ENCODE results near the gene BCAS3.

BCAS3 gene

GRCh38 chr17:61070649-61071048 is 393.0 kb downstream of the BCAS3 start:
- no peak for DNase-seq (ENCODE audit: low spot score)

DNA sequence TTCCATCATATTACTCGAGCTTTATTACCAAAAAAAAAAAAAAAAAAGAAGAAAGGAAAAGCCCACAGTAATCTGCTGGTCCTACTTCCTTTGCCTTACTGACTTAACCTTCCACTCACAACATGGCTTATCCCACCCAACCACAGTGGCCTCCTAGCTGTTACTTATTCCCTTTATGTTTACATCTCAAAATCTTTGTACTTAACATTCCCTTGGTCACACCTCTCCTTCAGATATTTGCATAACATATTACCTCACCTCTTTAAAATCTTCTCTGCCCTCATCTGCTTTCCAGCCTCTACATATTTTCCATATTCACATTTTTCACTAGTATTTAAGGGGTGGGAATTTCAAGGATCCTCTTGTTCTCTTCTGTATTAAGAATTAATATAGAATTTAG is 395.0 kb downstream of the BCAS3 start:
- DNase-seq (ENCODE audit: low spot score): no peak

GRCh38 chr17:61073131-61073530 is 395.5 kb downstream of the BCAS3 start:
- no peak for DNase-seq (ENCODE audit: low spot score)

DNA sequence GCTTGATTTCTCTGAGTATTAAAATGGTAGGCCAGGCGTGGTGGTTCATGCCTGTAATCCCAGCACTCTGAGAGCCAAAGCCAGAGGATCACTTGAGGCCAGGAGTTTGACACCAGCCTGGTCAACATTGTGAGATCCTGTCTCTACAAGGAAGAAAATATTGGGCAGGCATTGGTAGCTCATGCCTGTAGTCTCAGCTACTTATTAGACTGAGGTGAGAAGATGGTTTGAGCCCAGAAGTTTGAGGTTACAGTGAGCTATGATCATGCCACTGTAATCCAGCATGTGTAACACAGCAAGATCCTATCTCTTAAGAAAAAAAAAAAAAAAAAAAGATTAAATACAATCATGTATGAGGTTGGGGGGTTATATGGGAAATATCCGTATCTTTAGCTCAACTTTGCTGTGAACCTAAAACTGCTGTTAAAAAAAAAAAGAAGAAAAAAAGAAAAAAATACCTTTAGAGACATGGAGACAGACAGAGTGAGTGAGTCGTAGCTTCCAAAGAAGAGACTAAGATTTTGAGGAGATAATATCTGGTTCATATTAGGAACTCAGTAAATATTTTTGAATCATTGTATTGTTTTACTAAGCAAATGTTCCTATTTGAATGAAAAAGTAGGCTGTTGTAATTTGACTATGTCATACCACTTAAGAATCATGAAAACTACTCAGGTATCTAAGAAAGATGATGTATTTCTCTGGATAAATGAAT is 396.3 kb downstream of the BCAS3 start:
- DNase-seq (ENCODE audit: low spot score): no peak

DNA sequence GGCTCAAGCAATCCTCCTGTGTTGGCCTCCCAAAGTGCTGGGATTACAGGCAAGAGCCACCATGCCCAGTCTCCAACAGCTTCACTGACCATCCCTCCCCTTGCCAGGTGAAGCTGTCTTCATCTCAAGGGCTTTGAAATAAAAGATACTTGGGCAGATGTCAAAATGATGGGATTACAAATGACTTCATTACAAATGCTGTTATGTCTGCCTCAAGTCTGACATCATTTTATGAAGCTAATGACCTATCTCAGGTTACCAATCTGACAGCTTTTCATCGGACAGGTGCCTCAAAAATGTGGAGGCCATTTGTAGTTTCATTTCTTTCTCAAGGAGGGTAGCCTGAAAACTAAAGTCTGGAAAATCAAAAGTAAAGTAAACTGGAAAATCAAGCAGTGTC is 398.3 kb downstream of the BCAS3 start:
- no peak for DNase-seq (ENCODE audit: low spot score)

- no peak for DNase-seq (ENCODE audit: low spot score)
Measured at GRCh38 chr17:61076621-61077031, 399.0 kb downstream of the BCAS3 start.

DNA sequence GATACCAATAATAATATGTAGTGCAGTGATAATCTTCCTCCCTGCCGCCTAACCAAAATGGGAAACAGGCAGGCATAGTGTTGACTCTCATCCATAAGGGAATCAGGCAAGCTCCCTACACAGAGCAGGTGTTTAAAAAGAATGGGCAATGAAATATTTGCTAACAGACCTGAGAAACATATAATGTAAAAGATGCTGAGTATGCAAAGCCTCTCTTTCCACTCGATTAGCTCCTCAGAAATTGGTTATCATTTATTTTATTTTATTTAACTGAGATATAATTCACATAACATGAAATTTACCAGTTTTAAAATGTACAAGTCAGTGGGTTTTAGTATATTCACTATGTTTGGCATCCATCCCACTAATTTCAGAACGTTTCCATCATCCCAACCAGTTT is 404.3 kb downstream of the BCAS3 start:
- DNase-seq (ENCODE audit: low spot score): no peak

- no peak for DNase-seq (ENCODE audit: low spot score)
Measured at GRCh38 chr17:61084260-61084659, 406.6 kb downstream of the BCAS3 start.

- no peak for DNase-seq (ENCODE audit: low spot score)
Measured at GRCh38 chr17:61087024-61087423, 409.4 kb downstream of the BCAS3 start.

GRCh38 chr17:61088556-61088955 is 410.9 kb downstream of the BCAS3 start:
- no peak for DNase-seq (ENCODE audit: low spot score)

DNA sequence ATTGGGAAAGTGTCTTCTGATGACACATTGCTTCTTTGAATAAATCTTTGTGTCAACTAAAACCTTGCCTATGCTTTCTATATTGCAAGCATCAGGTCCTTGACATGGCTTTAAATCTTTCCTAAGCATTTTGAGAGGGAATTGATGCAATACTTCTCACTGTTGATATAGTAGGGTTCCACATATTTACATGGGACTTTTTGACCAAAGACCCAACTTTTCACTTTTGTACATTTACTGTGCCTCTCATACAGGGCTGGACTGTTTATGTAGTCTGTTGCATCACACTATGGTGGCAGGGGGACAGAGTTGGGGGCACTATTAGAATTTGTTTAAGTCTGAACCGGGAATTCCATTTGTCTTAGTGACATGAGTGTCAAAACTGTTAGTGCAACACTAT is 413.4 kb downstream of the BCAS3 start:
- no peak for DNase-seq (ENCODE audit: low spot score)

- no peak for DNase-seq (ENCODE audit: low spot score)
Measured at GRCh38 chr17:61097781-61098180, 420.1 kb downstream of the BCAS3 start.

DNA sequence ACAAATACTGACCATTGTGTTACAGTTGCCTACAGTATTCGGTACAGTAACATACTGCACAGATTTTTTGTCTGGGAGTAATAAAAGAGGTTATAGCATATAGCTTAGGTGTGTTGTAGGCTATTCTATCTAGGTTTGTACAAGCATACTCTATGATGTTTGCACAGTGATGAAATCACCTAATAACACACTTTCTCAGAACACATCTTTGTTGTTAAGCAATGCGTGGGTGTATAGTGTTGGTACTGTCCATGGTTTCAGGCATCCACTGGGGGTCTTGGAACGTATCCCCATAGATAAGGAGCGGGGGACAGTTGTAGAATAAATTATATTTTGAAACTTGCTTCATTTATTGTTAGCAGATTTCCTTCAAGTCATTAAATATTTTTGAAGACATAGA is 428.7 kb downstream of the BCAS3 start:
- DNase-seq (ENCODE audit: low spot score): no peak

DNA sequence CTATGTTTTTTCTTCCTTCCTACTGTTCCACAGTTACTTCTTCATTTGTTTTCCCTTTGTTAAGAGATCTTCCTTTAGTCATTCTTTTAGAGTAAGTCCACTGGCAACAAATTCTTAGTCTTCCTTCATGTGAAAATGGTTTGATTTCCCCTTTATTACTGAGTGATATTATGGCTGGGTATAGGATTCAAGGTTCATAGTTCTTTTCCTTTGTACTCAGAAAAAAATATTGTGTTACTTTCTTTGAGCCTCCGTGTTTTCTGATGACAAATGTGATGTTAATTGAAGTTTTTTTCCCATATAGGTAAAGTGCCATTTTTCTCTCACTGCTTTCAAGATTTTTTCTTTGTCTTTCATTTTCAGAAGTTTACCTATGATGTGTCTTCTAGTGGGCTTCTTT is 438.9 kb downstream of the BCAS3 start:
- no peak for DNase-seq (ENCODE audit: low spot score)

DNA sequence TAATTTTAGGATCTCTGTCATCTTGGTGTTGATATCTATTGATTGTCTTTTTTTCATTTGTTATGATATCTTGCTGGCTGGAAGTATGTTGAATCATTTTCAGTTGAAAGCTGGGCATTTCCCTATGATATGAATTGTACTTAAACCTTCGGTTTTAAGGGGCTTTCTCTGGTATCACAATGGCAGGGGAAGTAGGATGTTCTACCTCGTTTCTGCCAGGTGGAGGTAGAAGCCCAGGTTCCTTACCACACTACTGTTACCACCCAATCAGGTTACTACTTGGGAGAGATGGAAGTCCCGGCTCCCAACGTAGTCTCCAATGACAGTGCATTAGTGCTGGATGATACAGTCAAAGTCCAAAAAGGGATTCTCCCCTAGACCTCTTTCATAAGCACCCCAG is 440.3 kb downstream of the BCAS3 start:
- DNase-seq (ENCODE audit: low spot score): no peak

DNA sequence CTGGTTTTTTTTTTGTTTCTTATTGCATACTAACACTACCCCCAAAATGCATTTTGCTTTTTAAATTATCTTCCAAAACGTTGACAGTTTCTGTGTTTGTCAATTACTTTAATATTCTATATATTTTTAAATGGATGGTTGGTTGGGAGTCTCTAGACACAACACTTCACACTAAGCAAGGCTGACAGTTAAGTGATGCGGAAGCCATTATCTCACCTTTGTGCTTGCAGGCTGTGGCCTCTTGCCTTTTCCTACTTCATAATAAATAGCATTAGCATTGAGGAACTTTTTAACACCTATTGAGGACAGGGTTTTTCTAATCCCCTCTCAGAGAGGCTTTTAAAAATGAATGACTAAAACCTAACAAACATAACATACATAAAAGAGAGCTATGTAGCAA is 441.2 kb downstream of the BCAS3 start:
- no peak for DNase-seq (ENCODE audit: low spot score)

DNA sequence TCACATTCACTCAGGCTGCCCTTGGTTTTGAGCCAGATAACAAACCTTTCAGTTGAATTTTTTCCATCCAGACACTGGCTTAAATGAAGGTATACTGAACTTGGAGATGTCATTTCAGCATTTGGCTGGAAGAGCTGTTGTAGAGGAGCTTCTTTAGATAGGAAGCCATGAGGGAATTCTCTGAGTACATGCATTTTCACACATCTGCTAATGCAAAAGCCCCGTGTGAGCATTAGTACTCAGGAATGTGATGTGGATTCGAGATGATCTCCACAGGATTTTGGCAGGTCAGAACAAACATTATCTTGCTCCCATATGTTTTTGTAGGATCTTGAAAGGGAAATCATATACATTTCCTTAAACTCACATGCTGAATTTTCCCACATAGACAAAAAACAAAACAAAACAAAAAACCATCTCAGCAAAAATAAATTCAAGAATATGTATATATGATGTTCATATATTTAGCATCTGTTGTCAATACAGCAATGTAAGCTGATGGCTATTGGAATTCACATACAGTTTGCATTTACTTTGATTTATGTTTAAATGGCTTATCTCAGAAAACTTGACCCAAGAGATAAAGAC is 444.8 kb downstream of the BCAS3 start:
- DNase-seq (ENCODE audit: low spot score): no peak

GRCh38 chr17:61124562-61124961 is 446.9 kb downstream of the BCAS3 start:
- no peak for DNase-seq (ENCODE audit: low spot score)

GRCh38 chr17:61126473-61127249 is 449.0 kb downstream of the BCAS3 start:
- no peak for DNase-seq (ENCODE audit: low spot score)

GRCh38 chr17:61127960-61128359 is 450.3 kb downstream of the BCAS3 start:
- no peak for DNase-seq (ENCODE audit: low spot score)

GRCh38 chr17:61128661-61129115 is 451.0 kb downstream of the BCAS3 start:
- no peak for DNase-seq (ENCODE audit: low spot score)

DNA sequence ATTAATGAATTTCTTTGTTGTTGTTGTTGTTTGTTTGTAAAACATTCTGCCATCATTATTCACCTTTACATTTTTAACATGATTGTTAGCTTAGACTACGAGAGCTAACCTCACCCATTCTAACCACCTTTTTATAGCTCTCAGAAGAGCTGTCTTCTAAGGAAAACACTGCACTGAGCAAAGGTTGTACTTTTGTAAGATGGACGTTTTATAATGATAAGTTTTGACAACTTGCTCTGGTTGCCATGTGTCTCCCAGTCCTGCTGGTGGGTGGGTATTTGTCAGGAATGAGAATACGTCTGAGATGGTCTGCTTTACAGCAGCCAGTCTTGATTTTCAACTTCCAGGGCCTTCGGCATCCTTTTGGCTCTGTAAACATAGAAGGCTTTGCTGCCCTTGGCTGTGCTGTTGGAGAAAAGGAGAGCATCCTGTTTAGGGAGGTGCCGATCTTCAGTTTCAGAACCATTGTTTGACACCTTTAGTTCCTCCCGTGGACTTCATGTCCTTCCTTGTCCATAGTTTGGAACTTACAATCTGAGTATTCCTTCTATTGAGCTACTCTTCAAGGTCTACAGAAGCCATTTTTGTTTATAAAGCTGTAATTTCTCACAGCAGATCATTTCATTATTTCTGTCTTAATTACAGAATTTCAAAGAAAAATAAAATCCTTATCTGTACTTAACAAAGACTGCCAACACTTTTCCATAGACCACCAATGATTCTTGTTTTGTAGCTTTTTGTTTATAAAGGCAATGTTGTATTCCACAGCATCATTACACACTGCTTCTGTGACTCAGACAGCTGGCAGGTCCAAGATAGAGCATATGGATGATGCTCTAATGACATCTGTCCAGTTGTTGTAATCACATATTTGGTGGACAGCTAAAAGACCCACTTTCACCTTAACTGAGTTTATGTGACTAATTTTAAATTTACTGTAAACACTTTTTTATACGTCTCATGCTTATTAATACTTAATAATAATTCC is 451.9 kb downstream of the BCAS3 start:
- DNase-seq (ENCODE audit: low spot score): no peak
